Transverse colon (tissue), 3 donors: Measurements from ENCODE around the gene MAGI1.

Experiments used
- EP300 ChIP-seq: sonication (generic); formaldehyde crosslinking; IDR thresholded peaks from one replicate; pipeline ENCODE4 v1.6.1; 2017; ENCODE audit warnings: antibody characterized with exemption, low read depth
- POLR2A ChIP-seq: fragments of 450-650 bp; IDR thresholded peaks from one replicate; pipeline ENCODE4 v1.6.1; 2016; ENCODE audit warnings: antibody characterized with exemption, mild to moderate bottlenecking, moderate library complexity
- TF ChIP-seq, protein P1 (sequence below), 5 experiments: fragments of 200-600 bp in 3 of 5; fragments of 450-650 bp in 2 of 5; sonication (generic) in 3 of 5; IDR thresholded peaks; 1 replicate in 2 of 5; 2 replicates in 3 of 5; pipeline ENCODE4 v1.5.1; 2016 to 2017; ENCODE audit warnings: antibody characterized with exemption in 5 of 5, inconsistent platforms in 3 of 5, mild to moderate bottlenecking in 2 of 5, moderate library complexity in 1 of 5

DNA sequence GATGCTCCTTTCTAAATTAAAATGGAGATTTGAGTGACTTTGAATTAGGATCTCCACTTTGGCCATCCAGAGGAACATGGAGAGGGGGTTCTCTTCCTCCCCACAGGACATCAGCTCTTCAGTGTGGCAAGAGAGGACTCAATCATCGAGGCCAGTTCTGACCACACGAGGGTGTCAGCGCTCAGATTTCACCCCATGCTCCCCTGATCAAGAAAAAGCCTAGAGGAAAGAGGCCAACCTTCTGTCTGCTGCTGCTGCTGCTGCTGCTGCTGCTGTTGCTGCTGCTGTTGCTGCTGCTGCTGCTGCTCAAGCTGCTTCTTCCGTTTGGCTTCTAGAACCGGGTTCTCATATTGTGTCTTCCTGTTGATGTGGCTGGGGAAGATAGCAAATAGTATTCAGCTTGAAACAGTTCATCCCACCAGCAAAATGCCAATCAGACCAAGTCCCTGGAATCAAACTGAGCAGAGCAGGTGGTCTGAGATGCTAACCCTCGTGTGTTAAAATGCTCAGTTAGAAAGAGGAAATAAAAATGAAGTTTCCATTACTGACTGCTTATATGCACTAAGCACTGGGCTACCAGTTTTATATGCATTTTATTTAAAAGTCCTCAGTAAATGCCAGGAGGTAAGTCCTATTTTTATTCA, 599.0 kb downstream of the MAGI1 start:
- TF ChIP-seq, protein P1, sequence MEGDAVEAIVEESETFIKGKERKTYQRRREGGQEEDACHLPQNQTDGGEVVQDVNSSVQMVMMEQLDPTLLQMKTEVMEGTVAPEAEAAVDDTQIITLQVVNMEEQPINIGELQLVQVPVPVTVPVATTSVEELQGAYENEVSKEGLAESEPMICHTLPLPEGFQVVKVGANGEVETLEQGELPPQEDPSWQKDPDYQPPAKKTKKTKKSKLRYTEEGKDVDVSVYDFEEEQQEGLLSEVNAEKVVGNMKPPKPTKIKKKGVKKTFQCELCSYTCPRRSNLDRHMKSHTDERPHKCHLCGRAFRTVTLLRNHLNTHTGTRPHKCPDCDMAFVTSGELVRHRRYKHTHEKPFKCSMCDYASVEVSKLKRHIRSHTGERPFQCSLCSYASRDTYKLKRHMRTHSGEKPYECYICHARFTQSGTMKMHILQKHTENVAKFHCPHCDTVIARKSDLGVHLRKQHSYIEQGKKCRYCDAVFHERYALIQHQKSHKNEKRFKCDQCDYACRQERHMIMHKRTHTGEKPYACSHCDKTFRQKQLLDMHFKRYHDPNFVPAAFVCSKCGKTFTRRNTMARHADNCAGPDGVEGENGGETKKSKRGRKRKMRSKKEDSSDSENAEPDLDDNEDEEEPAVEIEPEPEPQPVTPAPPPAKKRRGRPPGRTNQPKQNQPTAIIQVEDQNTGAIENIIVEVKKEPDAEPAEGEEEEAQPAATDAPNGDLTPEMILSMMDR (IDR thresholded peaks at IDR 0.05): peak; percentile 37 to 50 (median 47)
- no peak for TF ChIP-seq POLR2A
- no peak for TF ChIP-seq EP300
